Muscle layer of colon (tissue), 2 donors: ENCODE data around the gene GABARAPL1.

Source experiments
- H3K27ac ChIP-seq: one replicate; pipeline ENCODE4 v1.7.0; 2013; ENCODE audit warnings: low read depth, mild to moderate bottlenecking, low read length, moderate library complexity
- H3K27me3 ChIP-seq, 2 donors: one replicate each; pipeline ENCODE4 v1.7.0; 2013; ENCODE audit warnings: low read length in 2 of 2, mild to moderate bottlenecking in 2 of 2; ENCODE audit not compliant: insufficient read depth in 2 of 2, control insufficient read depth in 1 of 2
- H3K36me3 ChIP-seq: one replicate; pipeline ENCODE4 v1.7.0; 2013; ENCODE audit warnings: mild to moderate bottlenecking, low read length; ENCODE audit not compliant: insufficient read depth
- H3K4me1 ChIP-seq: one replicate; pipeline ENCODE4 v1.7.0; 2013; ENCODE audit warnings: mild to moderate bottlenecking, low read length; ENCODE audit not compliant: insufficient read depth
- H3K4me3 ChIP-seq, 2 donors: one replicate each; pipeline ENCODE4 v1.7.0; 2013; ENCODE audit warnings: low read length in 2 of 2, low read depth in 1 of 2, mild to moderate bottlenecking in 1 of 2, moderate library complexity in 1 of 2
- H3K9ac ChIP-seq: one replicate; pipeline ENCODE4 v1.7.0; 2013; ENCODE audit warnings: low read length
- H3K9me3 ChIP-seq: one replicate; pipeline ENCODE4 v1.7.0; 2013; ENCODE audit warnings: mild to moderate bottlenecking, low read length
- donor health status: abdominal sarcoma.
- donor health status: Adenocarcinoma of cecum.

Gene GABARAPL1

DNA sequence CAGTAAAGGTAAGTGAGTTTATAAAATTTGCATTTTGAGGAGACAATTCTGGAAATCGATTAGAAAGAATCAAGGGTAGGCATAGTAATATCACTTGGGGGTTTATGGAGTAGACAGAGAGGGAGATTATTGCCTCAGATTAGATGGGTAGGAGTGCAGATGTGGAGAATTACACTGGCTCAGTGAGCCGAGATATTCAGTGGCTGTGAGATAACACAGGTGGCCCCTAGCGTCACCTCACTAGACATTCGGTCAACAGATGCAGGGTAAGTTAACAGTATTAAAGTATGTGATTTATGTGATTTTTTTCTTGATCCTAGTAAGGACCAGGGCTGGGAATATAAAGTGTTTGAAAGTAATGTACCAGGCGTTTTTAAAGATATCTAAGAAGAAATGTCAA, 55.4 kb downstream of the GABARAPL1 start:
- H3K36me3 ChIP-seq, result no peaks in the 10 kb centered on the region
- H3K4me1 ChIP-seq, result no peaks in the 10 kb centered on the region
- H3K27ac ChIP-seq, result no peak overlapping the region
- no peaks in the 10 kb centered on the region for H3K27me3 ChIP-seq
- no peaks in the 10 kb centered on the region for H3K9me3 ChIP-seq
- H3K4me3 ChIP-seq, result no peak overlapping the region
- no peak overlapping the region for H3K9ac ChIP-seq

DNA sequence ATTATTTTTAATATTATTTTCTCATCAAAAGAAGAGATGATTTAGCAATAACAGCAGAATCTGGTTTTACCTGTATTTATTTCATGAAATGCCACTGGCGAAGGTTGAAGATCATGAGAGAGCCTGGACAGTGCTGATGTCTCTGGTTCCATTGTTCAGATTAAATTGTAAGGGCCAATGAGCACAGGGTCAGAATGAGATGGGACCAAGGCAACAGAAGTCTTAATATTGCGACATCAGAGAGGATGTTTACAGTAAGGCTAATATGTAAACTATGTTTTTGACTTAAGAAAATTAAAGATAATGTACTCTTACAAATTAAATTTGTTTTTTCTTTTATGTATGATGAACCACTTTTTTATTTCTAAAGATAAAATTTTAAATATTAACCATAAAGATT, 59.8 kb downstream of the GABARAPL1 start:
- H3K4me3 ChIP-seq, result no peak overlapping the region
- H3K9ac ChIP-seq, result no peak overlapping the region
- H3K9me3 ChIP-seq, result no peaks in the 10 kb centered on the region
- H3K36me3 ChIP-seq, result no peaks in the 10 kb centered on the region
- H3K4me1 ChIP-seq, result no peaks in the 10 kb centered on the region
- H3K27ac ChIP-seq, result no peak overlapping the region
- H3K27me3 ChIP-seq, result no peaks in the 10 kb centered on the region
